Measurements from ENCODE around the gene CD84.
"Not testable (repeated sequence)": the region's sequence is repeated elsewhere in the genome, so short reads cannot be mapped to it uniquely, and the experiment has no call there.

CD84 gene

GRCh38 chr1:160569806-160570205 lies 9.5 kb downstream of the CD84 start:
- DNase-seq (ENCODE audit: low read depth) = no peak

GRCh38 chr1:160567858-160568682 lies 11.2 kb downstream of the CD84 start:
- DNase-seq (ENCODE audit: low read depth) = peak; percentile 74

- no peak for DNase-seq (ENCODE audit: low read depth)
These were observed 12.0 kb downstream of the CD84 start for GRCh38 chr1:160567341-160567740.

GRCh38 chr1:160565564-160565963 lies 13.7 kb downstream of the CD84 start:
- DNase-seq (ENCODE audit: low read depth) = no peak

- not testable (repeated sequence) for DNase-seq (ENCODE audit: low read depth)
These were observed 16.1 kb downstream of the CD84 start for GRCh38 chr1:160563230-160563629.

- DNase-seq (ENCODE audit: low read depth) = not testable (repeated sequence)
These were observed 16.6 kb downstream of the CD84 start for GRCh38 chr1:160562745-160563144.

- DNase-seq (ENCODE audit: low read depth) = no peak
These were observed 18.5 kb downstream of the CD84 start for GRCh38 chr1:160560806-160561205.

- DNase-seq (ENCODE audit: low read depth) = no peak
These were observed 19.1 kb downstream of the CD84 start for GRCh38 chr1:160560045-160560705.

- DNase-seq (ENCODE audit: low read depth) = not testable (repeated sequence)
These were observed 19.9 kb downstream of the CD84 start for GRCh38 chr1:160559437-160559836.

GRCh38 chr1:160558660-160559380 lies 20.5 kb downstream of the CD84 start:
- no peak for DNase-seq (ENCODE audit: low read depth)

- DNase-seq (ENCODE audit: low read depth) = no peak
These were observed 25.5 kb downstream of the CD84 start for GRCh38 chr1:160553778-160554177.

- no peak for DNase-seq (ENCODE audit: low read depth)
These were observed 26.9 kb downstream of the CD84 start for GRCh38 chr1:160552425-160552824.

GRCh38 chr1:160550572-160551034 lies 28.7 kb downstream of the CD84 start:
- peak; percentile 56 for DNase-seq (ENCODE audit: low read depth)

GRCh38 chr1:160549665-160550006 lies 29.7 kb downstream of the CD84 start:
- DNase-seq (ENCODE audit: low read depth) = no peak

- no peak for DNase-seq (ENCODE audit: low read depth)
These were observed 30.2 kb downstream of the CD84 start for GRCh38 chr1:160548960-160549664.

GRCh38 chr1:160548183-160548582 lies 31.1 kb downstream of the CD84 start:
- no peak for DNase-seq (ENCODE audit: low read depth)

- no peak for DNase-seq (ENCODE audit: low read depth)
These were observed 31.9 kb downstream of the CD84 start for GRCh38 chr1:160547422-160547821.

- DNase-seq (ENCODE audit: low read depth) = no peak
These were observed 32.4 kb downstream of the CD84 start for GRCh38 chr1:160546942-160547341.

GRCh38 chr1:160544647-160545046 lies 34.6 kb downstream of the CD84 start:
- DNase-seq (ENCODE audit: low read depth) = no peak

GRCh38 chr1:160542303-160542945 lies 36.9 kb downstream of the CD84 start:
- no peak for DNase-seq (ENCODE audit: low read depth)

- no peak for DNase-seq (ENCODE audit: low read depth)
These were observed 37.5 kb downstream of the CD84 start for GRCh38 chr1:160541622-160542302.
